Forelimb muscle (tissue), 1 donor: Measurements from ENCODE around the gene DROSHA. TPM values are rescaled to one million over a fixed set of nuclear protein-coding genes. Genes with fewer than 3 reads are reported as not detected.
"Not testable (repeated sequence)": the region's sequence is repeated elsewhere in the genome, so short reads cannot be mapped to it uniquely, and the experiment has no call there.

Source experiments
- DNase-seq: peaks from one replicate; pipeline ENCODE4 v3.0.0-alpha.2; 2013; ENCODE audit warnings: low read depth
- polyA plus RNA-seq: library from polyadenylated mRNA; unstranded; fragments of 120-200 nt; gene quantifications from one replicate; pipeline ENCODE4 v1.2.1, GENCODE V29; 2013; ENCODE audit not compliant: insufficient read length

Gene DROSHA
- polyA plus RNA-seq, 1 donor = 42.2 TPM

DNA sequence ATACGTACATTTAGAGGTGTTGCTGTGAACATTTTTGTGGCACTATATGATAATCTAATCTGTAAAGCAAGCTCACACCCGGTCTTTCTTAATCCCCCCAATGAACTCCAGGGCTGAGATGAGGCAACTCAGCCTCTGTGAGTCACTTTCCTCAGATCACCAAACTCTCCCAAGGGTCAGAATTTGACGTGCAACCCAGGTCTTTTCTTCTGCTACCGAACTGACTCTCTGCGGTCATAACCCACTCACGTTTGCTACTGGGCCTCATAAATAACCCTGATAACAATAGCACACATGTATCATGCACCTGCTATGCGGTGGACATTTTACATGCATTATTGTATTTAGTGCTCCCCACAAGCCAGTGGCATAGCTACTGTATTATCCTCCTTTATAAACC lies 153.1 kb downstream of the DROSHA start:
- no peak for DNase-seq

DNA sequence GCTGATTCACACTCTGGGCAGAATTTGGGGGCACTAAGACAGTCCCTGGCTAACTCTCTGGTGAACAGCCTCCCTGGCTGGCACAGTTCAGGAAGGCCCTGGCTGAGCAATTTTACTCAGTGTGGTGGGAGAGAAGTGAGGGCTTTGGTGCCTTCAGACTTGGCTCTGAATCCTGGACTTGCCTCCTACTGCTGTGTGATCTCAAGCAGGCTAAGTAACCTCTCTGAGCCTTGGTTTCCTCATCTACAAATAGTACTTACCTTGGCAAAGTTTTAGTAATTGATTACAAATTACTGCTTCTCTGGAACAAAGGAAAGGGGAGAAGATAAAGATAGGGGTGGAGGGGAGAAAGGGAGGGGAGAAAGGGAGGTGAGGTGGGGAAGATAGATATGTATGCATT lies 153.8 kb downstream of the DROSHA start:
- DNase-seq = no peak

DNA sequence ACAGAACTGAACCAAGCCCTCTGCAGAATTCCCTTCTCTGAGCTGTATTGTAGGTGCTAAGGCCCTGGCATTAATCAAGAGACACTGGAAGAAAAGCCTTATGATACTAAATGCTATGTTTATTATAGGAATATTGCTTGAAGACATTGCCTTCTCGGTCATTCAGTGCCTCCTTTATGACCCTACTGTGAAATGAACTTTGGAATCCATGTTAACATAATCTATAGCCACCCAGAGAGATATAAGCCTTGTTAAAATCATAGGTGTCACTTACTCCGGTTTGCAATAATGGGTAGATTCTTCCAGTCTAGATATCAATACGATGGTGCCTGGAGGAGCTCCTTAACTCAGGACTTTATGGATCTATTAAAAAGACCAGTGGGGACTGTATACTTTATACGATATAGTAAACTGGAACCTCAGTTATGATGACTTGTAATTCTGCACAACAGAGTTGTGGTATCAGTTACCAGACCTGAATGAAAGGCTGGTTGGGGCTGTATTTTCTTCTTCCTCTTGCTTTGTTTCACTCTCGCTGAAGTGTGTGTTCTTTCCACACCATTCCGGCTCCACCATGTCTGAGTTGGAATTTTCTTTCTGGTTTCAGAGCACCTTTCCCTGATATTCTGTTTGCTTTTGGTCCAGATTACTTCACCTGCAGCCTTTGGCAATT lies 154.5 kb downstream of the DROSHA start:
- no peak for DNase-seq

DNA sequence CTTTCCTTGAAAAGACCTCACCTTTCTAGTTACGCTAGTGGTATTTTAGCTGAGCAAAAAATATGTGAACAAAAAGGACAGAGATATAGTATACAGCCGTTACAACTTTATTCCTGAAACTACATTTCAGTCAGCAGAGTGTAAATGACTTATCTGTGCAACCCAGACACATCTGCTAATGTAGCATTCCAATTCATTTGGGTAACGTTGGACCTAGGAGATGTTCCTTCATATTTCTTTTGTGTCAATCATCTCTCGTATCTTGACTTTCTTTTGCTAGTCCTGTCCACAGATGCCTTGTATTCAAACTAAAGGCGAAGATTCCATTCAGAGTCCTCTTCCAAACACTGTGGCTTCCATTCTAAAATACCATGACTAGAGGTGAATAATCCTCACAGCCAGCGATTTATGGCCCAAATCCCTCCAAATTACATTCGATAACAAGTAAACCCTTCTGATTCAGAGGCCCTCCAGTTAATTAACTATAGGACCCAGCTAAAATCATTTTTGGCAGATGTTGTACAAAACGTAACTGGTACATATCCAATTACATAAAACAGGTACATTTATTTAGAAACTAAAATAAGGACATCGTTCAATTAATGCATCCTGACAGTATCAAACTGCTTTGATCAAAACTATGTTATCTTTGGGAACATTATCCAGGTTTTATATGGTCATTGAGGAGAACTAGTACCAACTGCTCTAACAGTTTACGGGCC lies 155.7 kb downstream of the DROSHA start:
- no peak for DNase-seq

DNA sequence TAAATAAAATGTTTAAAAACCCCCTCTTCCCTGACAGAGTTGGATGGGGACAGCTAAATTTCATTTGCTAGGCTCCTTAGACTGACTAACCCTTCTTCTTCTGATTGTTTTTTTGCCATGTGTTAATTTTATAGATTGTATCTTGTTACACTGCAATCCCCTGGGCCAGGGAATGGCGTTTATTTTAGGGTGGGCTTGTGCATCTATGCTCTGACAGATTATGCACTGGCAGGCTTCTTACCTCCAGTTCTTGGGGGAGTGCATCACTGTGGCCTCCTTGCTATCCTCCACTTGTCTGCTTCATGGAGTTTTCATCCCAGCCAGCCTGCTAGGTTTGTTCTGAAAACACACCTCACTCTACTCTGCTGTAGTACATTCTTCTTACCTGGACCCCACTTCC lies 159.8 kb downstream of the DROSHA start:
- no peak for DNase-seq

DNA sequence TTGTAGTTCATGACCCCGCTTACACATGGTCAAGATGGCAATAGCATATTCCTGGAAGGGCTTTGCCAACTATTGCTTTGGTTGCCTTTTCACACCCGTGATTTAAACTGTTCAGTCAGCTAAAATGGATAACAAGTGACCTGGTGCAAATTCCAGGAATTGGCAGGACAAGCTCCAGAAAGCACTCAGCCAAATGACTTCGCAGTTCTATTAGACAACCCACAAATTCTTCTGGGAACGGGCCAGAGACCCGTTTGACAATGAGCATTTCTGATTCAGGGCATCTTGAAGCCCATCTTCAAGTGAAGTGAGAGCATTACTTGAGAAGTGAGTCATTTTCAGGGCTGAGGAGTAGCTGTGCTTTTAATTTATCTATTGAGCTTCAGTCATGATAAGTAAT lies 165.0 kb downstream of the DROSHA start:
- DNase-seq = no peak

DNA sequence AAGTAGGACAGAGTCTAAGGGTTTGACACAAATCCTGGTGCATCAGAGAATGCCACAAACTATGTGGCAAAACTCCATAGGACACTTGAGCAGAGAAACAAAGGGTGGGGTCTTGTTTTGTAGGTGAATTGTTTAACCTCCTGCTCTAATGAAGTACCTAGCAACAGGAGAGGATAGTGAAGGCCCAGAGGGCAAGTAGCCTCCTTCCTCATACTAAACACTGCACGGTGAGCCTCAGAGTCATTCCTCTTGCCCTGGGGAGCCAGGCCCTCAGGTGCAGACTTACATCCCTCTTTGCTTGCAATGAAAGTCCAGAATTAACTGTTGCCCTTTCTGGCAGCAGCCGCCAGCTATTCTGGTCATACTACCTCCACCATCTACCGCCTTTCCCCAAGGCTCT lies 166.1 kb downstream of the DROSHA start:
- no peak for DNase-seq

DNA sequence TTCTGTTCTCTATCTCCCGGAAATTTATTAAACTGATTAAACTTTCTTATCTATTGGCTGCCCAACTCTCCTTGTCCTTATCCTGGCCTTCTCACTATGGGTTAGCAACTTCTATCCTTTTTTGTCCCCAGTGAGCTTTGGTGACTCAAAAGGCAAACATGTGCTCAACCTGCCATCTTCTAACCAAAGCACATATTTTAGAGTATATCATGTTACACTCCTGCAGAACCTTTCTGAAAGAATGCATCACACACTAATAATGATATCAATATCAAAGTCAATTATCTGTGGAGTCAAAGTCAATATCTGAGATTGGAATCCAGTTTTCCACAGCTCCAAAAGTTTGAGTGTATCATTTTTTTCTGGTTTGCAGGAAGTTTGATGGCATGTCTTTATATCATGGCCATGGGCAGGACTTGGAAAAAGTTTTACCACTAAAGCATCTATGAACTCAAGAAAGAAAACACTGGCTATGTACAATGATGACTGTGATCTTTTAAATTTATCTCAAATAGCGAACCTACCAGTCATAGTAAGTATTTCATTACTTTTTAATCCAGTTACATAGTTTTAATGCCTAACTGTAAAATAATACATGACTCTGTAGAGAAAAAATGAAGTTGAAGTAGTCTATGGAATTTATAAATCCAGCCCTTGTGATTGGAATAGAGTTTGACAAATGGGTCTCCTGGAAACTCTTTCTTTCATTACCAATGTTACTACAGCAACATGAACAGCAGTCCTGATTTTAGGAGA lies 166.8 kb downstream of the DROSHA start:
- no peak for DNase-seq

DNA sequence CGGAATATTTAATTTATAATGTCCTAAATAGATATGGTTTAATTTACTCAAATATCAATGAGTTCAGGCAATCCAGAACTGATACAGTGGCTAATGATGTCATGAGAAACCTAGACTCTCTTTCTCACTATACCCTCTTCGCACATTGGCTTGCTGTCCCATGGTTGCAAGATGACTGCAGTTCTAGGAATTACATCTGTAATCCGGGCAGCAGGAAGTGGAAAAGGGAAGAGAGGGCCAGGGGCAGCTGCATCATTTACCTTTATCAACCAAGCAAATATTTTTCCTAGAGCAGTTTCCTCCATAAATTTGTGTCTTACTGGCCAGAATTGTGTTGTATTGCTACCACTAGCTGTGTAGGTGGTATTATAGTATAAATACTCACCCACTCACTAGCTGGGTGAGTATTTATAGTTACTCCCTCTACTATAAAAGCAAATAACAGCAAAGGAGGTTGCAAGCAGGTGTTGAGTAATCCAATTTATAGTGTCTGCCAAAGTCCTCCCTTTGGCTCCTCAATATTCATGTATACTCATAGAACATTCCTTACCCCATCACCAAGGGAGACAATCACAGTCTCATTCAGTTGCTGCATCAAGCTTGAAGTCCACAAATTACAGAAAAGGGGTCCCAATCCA lies 168.8 kb downstream of the DROSHA start:
- no peak for DNase-seq

DNA sequence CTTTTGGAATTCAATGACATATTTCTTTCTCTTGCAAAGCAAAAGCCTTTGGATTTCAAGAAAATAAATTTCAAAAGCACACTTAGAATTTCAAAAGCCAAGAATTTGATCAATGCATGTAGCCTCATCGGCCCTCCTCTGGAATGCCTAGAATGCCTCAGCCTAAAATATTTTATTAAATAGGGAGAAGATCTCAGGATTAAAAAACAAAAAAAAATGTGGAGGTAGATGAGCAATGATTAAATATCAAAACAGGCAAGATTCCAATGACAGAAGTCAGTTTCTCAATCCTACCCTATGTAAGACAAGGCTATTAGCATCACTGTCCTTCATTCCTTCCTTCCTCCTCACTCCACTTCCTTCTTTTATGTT lies 169.4 kb downstream of the DROSHA start:
- no peak for DNase-seq

DNA sequence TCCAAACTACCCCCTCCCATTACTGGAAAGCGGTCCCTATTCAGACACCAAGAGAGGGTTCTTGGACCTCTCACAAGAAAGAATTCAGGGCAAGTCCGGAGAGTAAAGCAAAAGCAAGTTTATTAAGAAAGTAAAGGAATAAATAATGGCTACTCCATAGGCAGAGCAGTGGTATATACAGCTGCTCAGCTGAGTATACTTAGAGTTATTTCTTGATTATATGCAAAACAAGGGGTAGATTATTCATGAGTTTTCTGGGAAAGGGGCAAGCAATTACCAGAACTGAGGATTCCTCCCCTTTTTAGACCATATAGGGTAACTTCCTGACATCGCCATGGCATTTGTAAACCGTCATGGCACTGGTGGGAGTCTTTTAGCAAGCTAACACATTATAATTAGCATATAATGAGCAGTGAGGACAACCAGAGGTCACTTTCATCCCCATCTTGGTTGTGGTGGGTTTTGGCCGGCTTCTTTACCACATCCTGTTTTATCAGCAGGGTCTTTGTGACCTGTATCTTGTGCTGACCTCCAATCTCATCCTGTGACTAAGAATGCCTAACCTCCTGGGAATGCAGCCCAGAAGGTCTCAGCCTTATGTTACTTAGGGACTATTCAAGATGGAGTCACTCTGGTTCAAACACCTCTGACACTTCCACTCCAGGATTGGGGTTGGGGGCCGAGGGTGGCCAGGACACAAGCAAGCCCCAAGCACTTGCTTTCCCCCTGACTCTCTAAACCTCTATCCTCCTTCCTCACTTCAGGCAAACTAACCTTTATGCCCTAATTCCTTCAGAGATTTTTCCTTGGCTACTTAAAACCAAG lies 170.0 kb downstream of the DROSHA start:
- DNase-seq = not testable (repeated sequence)

DNA sequence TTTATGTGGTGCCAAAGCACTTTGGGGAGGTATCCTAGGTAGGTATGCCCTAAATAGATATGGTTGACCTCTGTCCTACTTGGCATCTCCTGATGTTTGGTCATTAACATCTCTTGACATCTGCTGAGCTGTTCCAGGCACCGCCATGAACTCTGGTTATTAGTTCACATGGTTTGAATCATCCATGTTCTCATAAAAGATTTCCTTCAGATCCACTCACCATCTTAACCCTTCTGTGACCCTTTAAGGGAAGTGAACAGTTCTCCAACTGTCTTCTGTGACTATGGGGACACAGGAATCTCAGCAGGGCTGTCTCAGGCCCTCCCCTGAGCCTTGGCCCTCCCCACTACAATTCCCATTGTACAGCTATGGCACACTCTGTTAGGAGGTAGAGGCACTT lies 170.7 kb downstream of the DROSHA start:
- no peak for DNase-seq

DNA sequence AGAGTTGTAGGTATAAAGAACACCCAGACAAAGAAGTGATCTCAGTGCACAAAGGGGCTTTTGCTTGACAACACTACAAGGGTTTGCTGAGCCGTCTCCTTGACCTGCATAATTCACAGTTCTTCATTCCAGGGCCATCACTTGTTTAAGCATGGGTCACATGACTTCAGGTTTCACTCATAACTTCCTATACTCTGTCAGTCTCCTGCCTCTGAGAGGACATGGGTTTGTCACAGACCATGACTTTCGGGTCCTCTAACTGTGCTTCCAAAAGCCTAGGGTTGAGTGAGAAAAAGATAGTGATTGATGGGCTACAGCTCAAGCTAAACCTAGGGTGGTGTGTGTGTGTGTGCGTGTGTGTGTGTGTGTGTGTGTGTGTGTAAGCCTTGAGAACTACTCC lies 172.1 kb downstream of the DROSHA start:
- no peak for DNase-seq

DNA sequence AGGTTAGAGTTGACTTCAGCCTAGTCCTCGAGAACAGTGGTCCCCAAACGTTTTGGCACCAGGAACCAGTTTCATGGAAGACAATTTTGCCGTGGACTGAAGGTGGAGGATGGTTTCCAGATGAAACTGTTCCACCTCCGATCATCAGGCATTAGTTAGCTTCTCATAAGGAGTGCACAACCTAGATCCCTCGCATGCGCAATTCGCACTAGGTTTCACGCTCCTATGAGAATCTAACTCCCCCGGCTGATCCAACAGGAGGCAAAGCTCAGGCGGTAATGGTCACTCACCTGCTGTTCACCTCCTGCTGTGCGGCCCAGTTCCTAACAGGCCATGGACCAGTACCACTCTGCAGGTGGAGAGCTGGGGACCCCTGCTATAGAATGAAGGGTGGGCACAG lies 174.9 kb downstream of the DROSHA start:
- no peak for DNase-seq

DNA sequence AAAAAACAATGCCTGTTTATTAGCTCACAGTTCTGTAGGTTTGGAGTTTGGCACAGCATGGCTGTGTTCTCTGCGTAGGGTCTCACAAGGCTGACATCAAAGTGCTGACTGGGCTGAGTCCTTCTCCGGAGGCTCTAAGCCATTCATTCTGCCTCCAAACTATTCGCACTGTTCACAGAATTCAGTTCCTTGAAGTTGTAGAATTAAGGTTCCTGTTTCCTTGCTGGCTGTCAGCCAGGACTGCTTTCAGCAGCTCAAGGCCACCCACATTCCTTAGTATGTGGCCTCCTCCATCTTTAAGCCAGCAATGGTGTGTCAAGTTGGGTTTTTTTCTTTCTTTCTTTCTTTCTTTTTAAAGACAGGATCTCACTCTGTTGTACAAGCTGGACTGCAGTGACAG lies 176.6 kb downstream of the DROSHA start:
- DNase-seq = no peak

Other genes with a start within 250 kb of the DROSHA start
- gene C5orf22, start 208 bp upstream of the DROSHA start, polyA plus RNA-seq = 18.4 TPM
- gene PDZD2, start 107.0 kb upstream of the DROSHA start, polyA plus RNA-seq = 6.1 TPM